Mucosa of descending colon (tissue), 3 donors: ENCODE measurements around the gene BBLN. TPM values are rescaled to one million over a fixed set of nuclear protein-coding genes. Genes with fewer than 3 reads are reported as not detected.
"Not testable (repeated sequence)": the region's sequence is repeated elsewhere in the genome, so short reads cannot be mapped to it uniquely, and the experiment has no call there.

ENCODE experiments used
- ATAC-seq: fragments of 200-7000 bp; cut with Tn5 transposase; one replicate; pipeline ENCODE4 v1.9.1; 2020; ENCODE audit warnings: mild to moderate bottlenecking, moderate library complexity
- DNase-seq, 3 donors: peaks; one replicate each; pipeline ENCODE4 v3.0.0-alpha.2; 2020
- H3K36me3 ChIP-seq: fragments of 200-600 bp; one replicate; pipeline ENCODE4 v1.8.0; 2021; ENCODE audit warnings: low read depth, mild to moderate bottlenecking
- H3K4me1 ChIP-seq: fragments of 200-600 bp; one replicate; pipeline ENCODE4 v1.8.0; 2021; ENCODE audit warnings: low read depth, mild to moderate bottlenecking
- H3K4me3 ChIP-seq: fragments of 200-600 bp; one replicate; pipeline ENCODE4 v1.8.0; 2021; ENCODE audit warnings: mild to moderate bottlenecking
- H3K9me3 ChIP-seq: fragments of 200-600 bp; one replicate; pipeline ENCODE4 v1.8.0; 2021; ENCODE audit warnings: mild to moderate bottlenecking
- CTCF ChIP-seq: fragments of 200-600 bp; IDR thresholded peaks from one replicate; pipeline ENCODE4 v1.8.0; 2022; ENCODE audit warnings: antibody characterized with exemption, mild to moderate bottlenecking
- intact Hi-C, 2 donors: fragments of 100-400 bp; cut with DNase I in 1 of 2; cut with micrococcal nuclease in 1 of 2; formaldehyde crosslinking; loops; one replicate each; pipeline versions ENCODE4 v1.11.0 to v1.11.1; 2022; cut with DNase I, micrococcal nuclease
- total RNA-seq, 3 donors: library from RNA; stranded (reverse); fragmentation: NEBNext Ultra II Directional in 2 of 3; extraction: Animal tissue kit (Norgen Biotek cat#: 25700) in 2 of 3; gene quantifications; one replicate each; pipeline versions ENCODE4 v1.2.1 to v1.2.4, GENCODE V29; 2021 to 2023
- donor health status: DM: no; HTN: no; CAD: no; lungs with moderate emphysema.
- donor health status: DM: no; HTN: no; CAD: no.
- donor health status: DM: no; HTN: yes; CAD: no.

BBLN gene
- total RNA-seq, 3 donors from 2014 or later, result 33.7 to 46.8 (median 37.6) TPM

GRCh38 chr9:128178806-128179431, 18.9 kb downstream of the BBLN start:
- Histone ChIP-seq H3K9me3 (no peaks in the 10 kb centered on the region), H3K36me3 (peaks cover 15% of the 10 kb centered on the region), H3K4me1 (no peaks in the 10 kb centered on the region), H3K4me3 (no peak overlapping the region)
- ATAC-seq, result peak; percentile 16
- TF ChIP-seq CTCF, result no peak
- no peak for DNase-seq
- intact Hi-C loops, result no loop called here

GRCh38 chr9:128180001-128180400, 19.9 kb downstream of the BBLN start:
- TF ChIP-seq CTCF, result no peak
- H3K4me1 ChIP-seq, result no peaks in the 10 kb centered on the region
- intact Hi-C loops, result no loop called here

GRCh38 chr9:128180447-128180846, 20.4 kb downstream of the BBLN start:
- Histone ChIP-seq H3K4me1 (no peaks in the 10 kb centered on the region), H3K36me3 (peaks cover 15% of the 10 kb centered on the region), H3K4me3 (no peak overlapping the region), H3K9me3 (no peaks in the 10 kb centered on the region)
- TF ChIP-seq CTCF, result no peak
- DNase-seq, result no peak
- ATAC-seq, result no peak
- intact Hi-C loops, result no loop called here

More at GRCh38 chr9:128180001-128180400, 19.9 kb downstream of the BBLN start:
- no peaks in the 10 kb centered on the region for H3K9me3 ChIP-seq
- no peak for ATAC-seq
- no peak for DNase-seq
- no peak overlapping the region for H3K4me3 ChIP-seq
- H3K36me3 ChIP-seq, result peaks cover 15% of the 10 kb centered on the region

GRCh38 chr9:128181480-128181879, 21.4 kb downstream of the BBLN start:
- intact Hi-C loops, ATAC-seq, H3K9me3 ChIP-seq, H3K4me3 ChIP-seq, H3K4me1 ChIP-seq: not testable (repeated sequence)
- peak in 1 of 3 donors; percentile 48 for DNase-seq
- H3K36me3 ChIP-seq, result peaks cover 15% of the 10 kb centered on the region

GRCh38 chr9:128182893-128183588, 23.0 kb downstream of the BBLN start:
- TF ChIP-seq CTCF, result no peak
- intact Hi-C loops, result no loop called here
- ATAC-seq (no peak), DNase-seq (no peak)
- Histone ChIP-seq H3K4me3 (no peak overlapping the region), H3K36me3 (peaks cover 11% of the 10 kb centered on the region), H3K4me1 (no peaks in the 10 kb centered on the region), H3K9me3 (no peaks in the 10 kb centered on the region)
